DMS153 treated with DMSO at 0.1 percent for 48 hours (cell line): ENCODE data around the gene POU2F3.

Source experiments
- DNase-seq: peaks from one replicate; lab custom pipeline; 2025; ENCODE audit not compliant: unreplicated experiment; lab: John Stamatoyannopoulos, UW

Gene POU2F3

DNA sequence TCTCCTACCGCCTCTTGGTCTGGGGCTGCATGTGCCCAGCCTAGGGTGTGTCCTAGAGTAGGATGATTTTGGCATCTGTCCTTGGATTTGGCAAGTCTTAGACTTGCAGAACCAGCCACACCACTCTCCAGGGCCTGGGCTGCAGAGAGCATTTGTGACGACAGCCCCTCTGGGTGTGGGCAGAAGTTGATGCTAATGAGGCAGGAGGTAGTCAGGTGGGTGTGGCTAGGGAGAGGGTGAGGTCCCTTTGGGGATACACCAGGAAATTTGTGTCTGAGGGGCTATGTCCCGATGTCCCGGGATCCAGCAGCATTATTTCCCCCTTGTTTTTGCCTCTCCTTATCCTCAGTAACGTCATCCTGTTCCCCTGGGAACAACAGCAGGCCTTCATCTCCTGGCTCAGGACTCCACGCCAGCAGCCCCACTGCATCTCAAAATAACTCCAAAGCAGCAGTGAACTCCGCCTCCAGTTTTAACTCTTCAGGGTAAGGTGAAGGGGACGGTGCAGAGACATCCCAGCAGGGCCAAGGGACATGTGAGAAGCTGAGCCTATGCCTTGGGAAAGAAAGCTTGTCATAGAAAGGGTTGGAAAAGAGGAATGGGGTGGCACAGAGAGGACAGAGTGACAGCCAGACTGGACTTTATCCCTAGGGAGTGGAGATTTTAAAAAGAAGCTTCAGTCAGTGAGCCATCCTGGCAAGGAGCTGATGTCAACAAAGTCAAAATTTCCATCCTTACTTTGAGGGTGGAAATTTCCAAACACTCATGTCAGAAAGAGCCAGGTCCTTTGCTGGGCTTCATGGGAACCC is 77.1 kb downstream of the POU2F3 start:
- no peak for DNase-seq

DNA sequence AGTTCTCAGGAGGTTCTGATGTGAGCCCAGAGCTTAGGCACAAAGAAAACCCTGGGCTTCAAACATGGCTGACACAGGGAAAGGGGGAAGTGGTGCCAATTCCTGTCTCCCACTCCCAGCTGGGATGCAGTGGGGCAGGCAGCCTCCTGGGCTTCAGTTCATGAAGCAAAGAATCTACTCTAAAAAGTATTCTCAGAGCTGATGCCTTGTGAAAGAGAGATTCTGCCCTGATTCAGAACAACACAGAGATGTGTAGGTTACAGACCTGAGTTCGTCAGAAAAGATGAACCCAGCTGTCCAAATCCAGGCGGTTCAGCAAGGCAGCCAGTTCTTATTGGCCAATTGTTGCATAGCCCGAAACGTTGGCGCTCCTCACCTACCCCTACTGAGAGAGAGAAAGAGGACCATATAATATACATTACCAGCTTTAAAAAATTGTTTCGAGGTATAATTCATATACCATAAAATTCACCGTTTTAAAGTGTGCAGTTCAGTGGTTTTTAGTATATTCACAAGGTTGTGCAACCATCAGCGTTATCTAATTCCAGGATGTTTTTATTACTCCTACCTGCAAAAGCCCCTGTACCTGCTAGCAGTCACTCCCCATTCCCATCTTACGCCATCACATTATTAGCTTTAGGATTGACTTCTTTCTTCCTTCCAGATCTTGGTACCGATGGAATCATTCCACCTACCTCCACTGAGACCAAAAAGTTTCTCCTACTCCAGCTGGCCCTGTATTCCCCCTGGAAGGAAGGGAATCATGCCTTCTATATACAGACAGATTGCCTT is 77.9 kb downstream of the POU2F3 start:
- DNase-seq, result no peak

- DNase-seq, result no peak
Observed at GRCh38 chr11:120318906-120319305, 79.0 kb downstream of the POU2F3 start.

- peak; percentile 53 for DNase-seq
Observed at GRCh38 chr11:120324932-120325810, 85.2 kb downstream of the POU2F3 start, which contains the start of gene TLCD5. TLCD5 (plus strand) TSS chr11:120325299; CDS start chr11:120327442, 2,143 bp downstream.

DNA sequence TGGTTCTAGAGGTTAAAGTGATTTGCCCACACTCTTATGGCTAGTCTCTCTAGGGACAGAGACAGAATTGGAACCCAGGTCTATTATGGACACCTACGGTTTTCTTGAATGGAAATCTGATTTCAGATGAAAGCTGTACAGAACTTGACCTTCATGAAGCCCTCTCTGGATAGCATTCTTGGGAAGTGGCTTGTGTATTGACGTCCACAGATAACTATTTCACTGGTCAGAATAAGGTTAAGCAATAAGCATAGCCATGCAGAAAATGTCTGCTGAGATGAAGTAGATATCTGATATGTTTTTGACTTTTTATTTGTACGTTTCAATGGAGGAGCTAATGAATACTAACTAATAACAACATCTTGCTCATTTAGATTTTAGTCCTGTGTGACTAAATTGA is 86.3 kb downstream of the POU2F3 start:
- no peak for DNase-seq

GRCh38 chr11:120326845-120327281 is 86.9 kb downstream of the POU2F3 start:
- no peak for DNase-seq

GRCh38 chr11:120327311-120327710 is 87.4 kb downstream of the POU2F3 start:
- no peak for DNase-seq

GRCh38 chr11:120329556-120329955 is 89.6 kb downstream of the POU2F3 start:
- DNase-seq, result no peak

DNA sequence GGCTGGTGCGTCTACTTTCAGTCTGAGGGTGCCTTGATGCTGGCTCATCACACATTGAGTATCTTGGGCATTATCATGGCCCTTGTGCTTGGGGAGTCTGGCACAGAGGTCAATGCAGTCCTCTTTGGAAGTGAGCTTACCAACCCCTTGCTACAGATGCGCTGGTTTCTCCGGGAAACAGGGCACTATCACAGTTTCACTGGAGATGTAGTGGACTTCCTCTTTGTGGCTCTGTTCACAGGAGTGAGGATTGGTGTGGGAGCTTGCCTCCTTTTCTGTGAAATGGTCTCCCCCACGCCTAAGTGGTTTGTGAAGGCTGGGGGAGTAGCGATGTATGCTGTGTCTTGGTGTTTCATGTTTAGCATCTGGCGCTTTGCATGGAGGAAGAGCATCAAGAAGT is 90.1 kb downstream of the POU2F3 start:
- no peak for DNase-seq

DNA sequence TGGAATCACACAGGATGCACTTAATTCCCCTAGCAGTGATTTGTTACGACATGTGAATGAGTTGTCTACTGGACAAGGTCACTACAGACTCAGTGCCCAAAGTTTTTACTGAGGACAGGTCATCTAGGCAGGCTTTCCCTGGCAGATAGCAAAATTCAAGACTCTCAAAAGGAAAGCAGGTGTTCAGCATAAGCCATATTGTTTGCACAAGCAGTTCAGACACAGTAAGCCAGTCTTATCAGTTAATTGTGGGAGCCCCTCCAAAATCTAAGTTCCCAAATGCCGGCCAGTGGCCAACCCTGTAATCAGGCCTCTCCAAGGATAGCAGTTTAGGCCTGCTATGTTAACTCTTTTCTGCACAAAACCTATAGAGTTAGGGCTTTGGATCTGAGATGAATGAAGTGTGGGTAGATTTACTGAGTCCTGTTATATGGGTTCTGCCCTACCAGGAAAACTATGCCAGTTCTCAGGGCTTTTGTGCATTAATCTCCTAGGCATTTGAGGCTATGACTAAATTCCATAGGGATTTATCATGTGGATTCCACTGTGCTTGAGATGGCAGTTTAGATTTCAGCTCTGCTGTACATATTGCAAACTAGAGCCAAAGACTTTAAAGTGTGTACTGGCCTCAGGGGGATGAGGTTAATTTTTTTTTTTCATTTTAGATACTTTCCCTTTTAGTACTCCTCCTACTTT is 91.5 kb downstream of the POU2F3 start:
- DNase-seq, result no peak

DNA sequence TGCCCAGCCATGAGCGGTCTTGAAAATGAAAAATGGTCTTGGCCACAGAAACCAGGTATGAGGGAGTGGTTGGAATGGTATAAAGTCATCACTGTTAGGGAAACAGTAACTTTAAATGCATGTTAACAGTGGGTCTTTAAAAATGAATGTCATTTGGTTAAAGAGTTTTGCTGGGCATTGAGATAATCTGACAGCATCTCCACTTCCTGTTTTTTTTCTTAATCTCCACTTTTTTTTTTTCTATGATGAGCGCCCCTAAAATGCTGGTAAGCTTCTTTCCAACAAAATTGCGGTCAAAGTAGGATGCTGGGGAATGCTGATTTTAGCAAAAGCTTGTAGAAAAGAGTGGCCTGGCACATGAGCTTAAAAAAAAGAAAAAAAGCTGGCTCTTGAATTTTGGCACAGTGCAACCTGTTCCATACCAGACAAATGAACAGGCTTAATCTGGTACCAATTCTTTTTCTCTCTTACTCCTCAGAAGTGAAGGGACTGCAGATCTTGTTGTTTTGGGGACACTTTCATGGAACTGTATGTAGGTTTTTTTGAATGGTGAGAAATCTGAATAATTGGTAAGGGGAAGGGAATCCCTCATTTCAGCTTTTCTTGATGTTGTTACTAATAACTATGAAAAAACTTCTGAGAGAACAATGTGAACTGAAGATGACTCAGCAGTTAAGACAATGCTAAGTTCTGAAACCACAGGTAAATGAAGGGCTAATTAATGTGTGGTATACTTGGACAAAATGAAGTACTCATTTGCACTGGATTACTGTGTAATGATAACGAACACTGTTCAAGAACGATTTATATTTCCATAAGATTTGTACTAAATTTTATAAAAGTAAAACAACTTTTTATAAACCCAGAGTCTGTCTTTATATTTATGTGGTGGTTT is 93.1 kb downstream of the POU2F3 start:
- DNase-seq, result no peak

GRCh38 chr11:120333801-120334200 is 93.9 kb downstream of the POU2F3 start:
- no peak for DNase-seq

- DNase-seq, result no peak
Observed at GRCh38 chr11:120334332-120334731, 94.4 kb downstream of the POU2F3 start.

DNA sequence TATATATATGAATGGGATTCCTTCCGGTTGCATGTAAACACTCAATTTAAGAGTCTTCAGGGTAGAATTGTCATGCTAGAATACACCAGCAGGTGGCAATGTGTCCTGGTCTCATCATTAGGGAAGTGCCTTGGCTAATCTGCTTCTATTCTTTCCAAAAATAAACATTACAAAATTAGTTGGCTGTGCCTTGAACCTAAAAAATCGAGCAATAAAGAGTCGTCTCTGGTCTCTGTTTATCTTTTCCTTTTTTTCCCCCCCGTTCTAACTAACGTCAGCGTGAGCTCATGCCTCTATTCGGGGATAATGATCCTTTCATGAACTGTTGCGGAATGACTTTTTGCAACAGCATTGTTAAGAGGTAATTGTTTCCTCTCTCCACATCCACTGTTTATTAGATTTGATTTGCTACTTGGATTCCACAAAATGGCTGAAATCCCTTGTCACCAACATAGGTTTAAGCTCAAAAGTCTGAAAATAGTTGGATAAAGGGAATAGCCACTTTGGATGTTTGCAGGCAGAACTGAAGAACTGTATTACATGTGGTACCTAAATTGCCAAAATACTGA is 95.0 kb downstream of the POU2F3 start:
- peak; percentile 72 for DNase-seq

GRCh38 chr11:120335556-120335907 is 95.6 kb downstream of the POU2F3 start:
- DNase-seq, result no peak

DNA sequence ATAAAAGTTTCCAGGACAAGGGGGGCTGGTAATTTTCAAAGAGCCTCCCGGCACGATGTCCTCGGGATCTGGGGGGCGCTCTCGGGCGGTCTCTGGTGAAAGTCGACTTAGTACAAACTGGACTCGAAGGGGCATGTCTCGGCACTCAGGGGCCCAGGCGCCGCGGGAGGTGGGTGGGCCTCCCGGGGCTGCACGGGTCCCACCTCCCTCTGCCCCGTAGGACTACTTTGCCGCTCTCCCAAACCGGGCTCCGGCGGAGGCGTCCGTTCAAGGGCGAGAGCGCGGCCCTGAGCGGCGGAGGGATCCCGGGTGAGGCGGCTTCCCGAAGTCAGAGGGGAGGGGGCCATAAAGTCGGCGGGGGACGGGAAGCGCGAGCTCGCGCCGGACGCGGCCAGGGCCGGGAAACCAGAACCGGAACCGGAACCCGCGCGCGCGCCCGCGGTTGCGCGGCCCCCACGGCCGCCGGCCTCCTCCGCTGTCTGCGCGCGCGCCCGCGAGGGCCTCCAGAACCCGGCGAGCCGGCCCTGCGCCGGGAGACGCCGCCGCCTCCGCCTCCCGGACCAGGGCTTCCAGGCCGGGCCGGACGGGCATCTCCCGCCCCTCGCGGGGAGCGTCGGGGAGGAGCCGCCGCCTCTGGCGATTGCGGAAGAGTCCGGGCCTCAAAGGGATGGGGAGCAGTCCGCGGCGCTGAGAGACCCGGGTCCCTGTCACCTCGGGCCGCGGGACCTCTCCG is 96.1 kb downstream of the POU2F3 start, which contains the start of gene ARHGEF12:
ARHGEF12 (plus strand) TSS at position 506 of the 733 bp plus-strand sequence. CDS start 831 bp downstream, outside the sequence.
- peak; percentile 69 for DNase-seq

- DNase-seq, result no peak
Observed at GRCh38 chr11:120336641-120337354, 96.9 kb downstream of the POU2F3 start.
